Ectodermal cell (in vitro differentiated cells): ENCODE data around the gene CNGA1.

ENCODE experiments used
- H3K27ac ChIP-seq: 2 replicates; pipeline ENCODE4 v1.7.0; 2013; ENCODE audit warnings: mild to moderate bottlenecking, low read depth, low read length; ENCODE audit not compliant: insufficient read depth, poor library complexity, severe bottlenecking
- H3K27me3 ChIP-seq: 2 replicates; pipeline ENCODE4 v1.7.0; 2013; ENCODE audit warnings: mild to moderate bottlenecking, low read length; ENCODE audit not compliant: insufficient read depth, control insufficient read depth, poor library complexity, severe bottlenecking
- H3K36me3 ChIP-seq: one replicate; pipeline ENCODE4 v1.7.0; 2013; ENCODE audit warnings: low read length; ENCODE audit not compliant: control insufficient read depth, insufficient read depth
- H3K4me1 ChIP-seq: one replicate; pipeline ENCODE4 v1.7.0; 2013; ENCODE audit warnings: low read length; ENCODE audit not compliant: control insufficient read depth, insufficient read depth
- H3K4me3 ChIP-seq: 2 replicates; pipeline ENCODE4 v1.7.0; 2013; ENCODE audit warnings: low read depth, low read length, control low read depth; ENCODE audit not compliant: insufficient read depth
- H3K9me3 ChIP-seq: 2 replicates; pipeline ENCODE4 v1.7.0; 2013; ENCODE audit warnings: mild to moderate bottlenecking, low read length, moderate library complexity; ENCODE audit not compliant: control insufficient read depth
- WGBS, 2 experiments: methylation state at CpG; one replicate each; pipeline ENCODE4 v1.1.7; 2013; ENCODE audit warnings: missing lambda C conversion rate in 2 of 2; 5-methylcytosine and 5-hydroxymethylcytosine counted together

Gene CNGA1

DNA sequence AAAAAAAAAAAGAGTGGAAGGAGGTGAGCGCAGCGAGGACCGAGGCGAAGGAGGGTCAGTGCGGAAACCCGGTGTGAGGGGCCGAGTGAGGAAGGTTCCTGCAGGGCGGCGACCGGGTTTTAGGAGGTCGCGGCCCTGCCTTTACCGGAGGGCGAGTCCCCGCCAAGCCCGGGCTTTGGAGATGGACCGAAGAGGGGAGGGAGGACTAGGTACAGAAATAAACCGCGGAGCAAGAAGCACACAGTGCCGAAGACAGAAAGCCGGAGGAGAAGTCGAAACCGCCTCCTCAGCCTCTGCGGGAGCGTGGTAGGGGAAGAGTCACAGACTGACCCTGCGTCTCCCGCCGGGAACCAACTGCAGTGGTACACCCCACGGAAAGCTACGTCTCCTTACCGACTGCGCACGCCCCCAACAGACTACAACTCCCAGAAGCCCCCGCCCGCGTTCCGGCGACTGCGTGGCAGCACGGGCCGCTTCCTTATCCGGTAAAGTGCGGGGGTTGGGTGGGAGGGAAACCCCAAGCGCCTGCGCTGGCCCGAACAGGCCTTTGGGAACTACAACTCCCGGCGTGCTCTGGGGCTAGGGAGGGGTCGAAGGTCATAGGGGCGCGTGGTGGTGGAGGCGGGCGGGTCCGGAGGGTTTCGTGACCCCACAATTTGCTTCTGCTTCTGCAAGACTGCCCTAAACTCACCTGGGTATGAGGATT lies 102.1 kb downstream of the CNGA1 start, which contains the start of gene NFXL1:
Gene NFXL1 (minus strand): TSS at position 364 of the 706 bp plus-strand sequence. CDS start 380 bp downstream, outside the sequence.
- H3K4me3 ChIP-seq, result peak within 1 kb of the TSS; percentile 89
- WGBS, 2 experiments, result 0% methylated on average over 54 of the region's 55 CpGs
- no peaks in the 10 kb centered on the region for H3K36me3 ChIP-seq
- peaks cover 4% of the 10 kb centered on the region for H3K27me3 ChIP-seq
- H3K4me1 ChIP-seq, result peaks cover 4% of the 10 kb centered on the region
- no peaks in the 10 kb centered on the region for H3K9me3 ChIP-seq
- H3K27ac ChIP-seq, result no peak within 1 kb of the TSS

DNA sequence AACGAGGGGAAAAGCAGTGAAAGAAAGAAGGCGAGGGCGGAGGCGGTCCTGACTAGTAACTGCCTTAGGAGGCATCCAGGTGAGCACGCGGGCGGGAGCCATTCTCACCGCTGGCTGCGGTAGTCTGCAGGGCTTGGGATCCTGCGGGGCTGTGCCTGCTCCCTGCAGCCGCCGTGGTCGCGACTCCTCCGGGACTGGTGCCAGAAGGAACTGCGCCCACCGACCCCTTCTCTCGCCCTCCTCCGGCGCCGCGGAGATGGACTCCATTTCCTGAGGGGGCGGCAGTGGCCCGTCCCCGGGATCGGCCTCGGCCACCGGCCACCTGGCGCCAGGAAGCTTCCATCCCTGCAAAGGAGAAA lies 102.6 kb downstream of the CNGA1 start:
- H3K4me3 ChIP-seq, result peak overlapping the region; percentile 89
- no peaks in the 10 kb centered on the region for H3K9me3 ChIP-seq
- no peak overlapping the region for H3K27ac ChIP-seq
- H3K27me3 ChIP-seq, result peaks cover 4% of the 10 kb centered on the region
- H3K36me3 ChIP-seq, result no peaks in the 10 kb centered on the region
- WGBS, 2 experiments, result 0% methylated on average over 29 of the region's 29 CpGs
- peaks cover 4% of the 10 kb centered on the region for H3K4me1 ChIP-seq

DNA sequence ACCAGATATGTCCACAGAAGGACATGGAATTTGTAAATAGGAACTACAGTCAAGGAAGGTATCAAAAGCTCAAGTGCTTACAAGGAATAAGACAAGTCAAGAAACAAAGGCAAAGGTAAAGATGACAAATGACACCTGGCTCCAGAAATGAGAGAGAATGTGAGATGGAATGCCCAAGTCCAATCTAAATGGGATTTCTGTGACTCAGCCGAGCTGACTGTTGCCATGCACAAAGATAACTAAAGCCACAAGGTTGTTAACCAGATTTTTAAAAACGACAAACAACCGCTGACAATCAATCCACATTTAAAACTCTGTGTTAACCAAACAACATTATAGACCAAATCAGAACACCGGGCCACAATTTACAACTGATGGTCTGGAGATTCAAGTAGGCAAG lies 103.2 kb downstream of the CNGA1 start:
- H3K4me3 ChIP-seq, result peak overlapping the region; percentile 89
- 8 to 22% methylated on average over 3 to 4 of the region's 4 CpGs for WGBS, 2 experiments
- peaks cover 4% of the 10 kb centered on the region for H3K4me1 ChIP-seq
- peaks cover 4% of the 10 kb centered on the region for H3K27me3 ChIP-seq
- no peak overlapping the region for H3K27ac ChIP-seq
- H3K36me3 ChIP-seq, result no peaks in the 10 kb centered on the region
- no peaks in the 10 kb centered on the region for H3K9me3 ChIP-seq

DNA sequence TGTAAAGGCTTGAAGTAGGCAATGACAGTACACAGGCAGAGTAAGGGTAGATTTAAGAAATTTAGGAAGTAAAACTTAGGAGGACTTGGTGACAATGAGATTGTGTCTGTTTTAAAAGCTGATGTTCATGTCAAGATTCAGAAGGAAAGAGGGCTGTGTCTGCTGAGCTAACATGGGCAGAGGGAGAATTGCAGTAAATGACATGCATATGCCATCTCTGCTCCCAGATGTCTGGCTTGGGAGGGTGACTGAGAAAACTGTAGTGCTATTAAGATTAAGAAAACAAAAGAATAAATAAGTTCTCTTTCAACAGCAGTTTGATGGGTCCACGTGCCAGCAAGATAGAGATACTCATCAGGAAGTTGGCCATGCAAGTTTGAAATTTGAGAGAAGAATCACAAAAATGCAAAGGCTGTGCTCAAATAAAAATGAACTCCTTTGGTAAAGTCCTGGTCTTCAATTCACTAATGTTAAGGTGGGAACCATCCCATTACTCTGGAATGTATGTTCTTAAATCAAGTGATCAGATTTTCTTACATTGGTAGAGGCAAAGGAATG lies 109.3 kb downstream of the CNGA1 start:
- no peak overlapping the region for H3K27ac ChIP-seq
- no peaks in the 10 kb centered on the region for H3K4me1 ChIP-seq
- no peak overlapping the region for H3K4me3 ChIP-seq
- no peaks in the 10 kb centered on the region for H3K27me3 ChIP-seq
- no peaks in the 10 kb centered on the region for H3K9me3 ChIP-seq
- peaks cover 24% of the 10 kb centered on the region for H3K36me3 ChIP-seq
- WGBS, 2 experiments, result 0% methylated on average over 1 of the region's 1 CpG

DNA sequence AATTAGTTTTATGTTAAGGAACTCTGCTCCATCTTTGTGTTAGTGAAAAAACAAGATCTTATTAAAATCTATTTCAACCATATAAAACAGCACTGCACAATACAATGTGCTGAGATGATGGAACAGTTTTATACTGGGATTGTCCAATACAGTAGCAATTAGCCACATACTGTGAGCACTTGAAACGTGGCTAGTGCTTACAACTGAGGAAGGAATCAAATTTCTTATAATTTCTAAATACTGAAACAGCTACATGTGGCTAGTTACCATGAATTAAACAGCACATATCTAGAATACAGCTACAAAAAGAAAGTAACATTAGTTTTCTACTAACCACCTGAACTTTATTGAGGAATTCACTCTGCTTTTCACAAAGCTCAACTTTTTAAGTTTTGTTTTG lies 116.8 kb downstream of the CNGA1 start:
- no peaks in the 10 kb centered on the region for H3K9me3 ChIP-seq
- 86 to 100% methylated on average over 1 of the region's 1 CpG for WGBS, 2 experiments
- H3K4me1 ChIP-seq, result no peaks in the 10 kb centered on the region
- no peak overlapping the region for H3K4me3 ChIP-seq
- H3K36me3 ChIP-seq, result peaks cover 30% of the 10 kb centered on the region
- no peaks in the 10 kb centered on the region for H3K27me3 ChIP-seq
- no peak overlapping the region for H3K27ac ChIP-seq

DNA sequence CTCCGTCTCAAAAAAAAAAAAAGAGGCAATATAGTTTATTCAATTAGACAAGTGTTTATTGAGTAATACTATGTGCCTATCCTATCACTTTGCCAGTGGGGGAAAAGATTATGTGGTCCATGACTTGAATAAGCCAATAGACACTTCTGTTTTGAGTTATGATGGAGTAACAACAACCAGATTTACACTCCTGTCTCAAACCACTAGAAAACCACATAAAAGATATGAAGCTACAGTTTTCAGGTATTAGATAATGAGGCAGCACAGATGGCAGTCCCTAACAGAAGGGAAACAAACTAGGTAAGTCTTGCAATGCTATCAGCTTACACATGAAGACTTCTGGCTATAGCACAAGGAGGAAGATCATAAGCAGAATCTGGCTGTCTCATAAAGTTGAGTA lies 124.6 kb downstream of the CNGA1 start:
- 100% methylated on average over 1 of the region's 1 CpG; no CpG with 5 or more reads in 1 of the 2 experiments for WGBS, 2 experiments
- H3K27ac ChIP-seq, result no peak overlapping the region
- H3K9me3 ChIP-seq, result no peaks in the 10 kb centered on the region
- H3K36me3 ChIP-seq, result peaks cover 18% of the 10 kb centered on the region
- H3K4me1 ChIP-seq, result no peaks in the 10 kb centered on the region
- no peaks in the 10 kb centered on the region for H3K27me3 ChIP-seq
- H3K4me3 ChIP-seq, result no peak overlapping the region
